ENCODE results near the gene CAMKK2. TPM values are rescaled to one million over a fixed set of nuclear protein-coding genes. Genes with fewer than 3 reads are reported as not detected.

CAMKK2 gene
- total and polyA plus RNA-seq, 2 experiments from 2014 or later = 20.1 to 29.8 TPM

DNA sequence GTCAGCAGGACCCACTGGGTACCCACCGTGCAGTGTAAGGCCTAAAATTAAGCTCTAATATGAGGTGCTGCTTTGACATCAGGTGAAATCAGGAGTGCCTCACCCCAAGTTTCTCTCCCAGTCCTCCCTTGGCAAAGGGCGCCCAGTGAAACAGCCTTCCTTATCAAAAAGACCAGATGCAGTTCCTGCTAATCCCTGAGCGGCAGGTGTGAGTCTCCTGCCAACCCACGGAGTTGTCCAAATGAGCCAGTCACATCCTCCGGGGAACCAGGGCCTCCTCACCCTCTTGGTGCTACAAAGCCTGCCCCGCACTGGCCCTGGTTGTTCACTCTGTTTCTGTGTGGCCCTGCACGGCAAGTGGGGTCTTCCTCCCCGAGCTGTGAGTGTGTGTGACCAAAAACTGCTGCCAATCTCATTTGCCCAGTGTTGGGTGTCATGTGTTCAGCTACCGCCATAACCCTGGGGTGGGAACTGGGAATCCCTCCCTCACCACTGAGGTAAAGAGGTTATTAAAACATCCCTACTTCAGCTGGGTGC is 106.8 kb downstream of the CAMKK2 start:
- Histone ChIP-seq H3K9ac (no peak overlapping the region), H3K27me3 (replicated peaks; ENCODE audit: insufficient read depth) (no peaks in the 10 kb centered on the region), H3K4me2 (ENCODE audit: unreplicated experiment) (no peak overlapping the region), H3K9me3 (ENCODE audit: low read depth) (no peaks in the 10 kb centered on the region), H3F3A (ENCODE audit: insufficient read depth) (peaks cover 5% of the 10 kb centered on the region), H3K27ac (0 out of 2 replicates have a peak overlapping the region, but pooled peaks have one; percentile 49), H3K9me2 (ENCODE audit: insufficient read depth) (no peaks in the 10 kb centered on the region), H3K36me3 (ENCODE audit: low read depth) (no peaks in the 10 kb centered on the region), H3K4me1 (ENCODE audit: insufficient read depth) (peaks cover 14% of the 10 kb centered on the region), H3K4me3 (no peak overlapping the region), H2AFZ (no peak overlapping the region), H4K20me1 (ENCODE audit: insufficient read depth) (no peaks in the 10 kb centered on the region), H3K79me2 (ENCODE audit: insufficient read depth) (no peaks in the 10 kb centered on the region)
- WGBS, 2 experiments (ENCODE audit: low coverage in 1 of 2, low lambda C conversion rate in 2 of 2, missing lambda C conversion rate in 2 of 2) = 91 to 94% methylated on average over 9 of the region's 9 CpGs
- TF ChIP-seq EZH2 (IDR thresholded peaks at IDR 0.05; ENCODE audit: insufficient read depth, poor library complexity, severe bottlenecking) = no peak
- TF ChIP-seq EZH2phosphoT487 (IDR thresholded peaks at IDR 0.05; ENCODE audit: insufficient read depth, low read depth) = no peak
- DNase-seq = no peak
- in situ Hi-C loops (cut with MboI) = no loop called here

DNA sequence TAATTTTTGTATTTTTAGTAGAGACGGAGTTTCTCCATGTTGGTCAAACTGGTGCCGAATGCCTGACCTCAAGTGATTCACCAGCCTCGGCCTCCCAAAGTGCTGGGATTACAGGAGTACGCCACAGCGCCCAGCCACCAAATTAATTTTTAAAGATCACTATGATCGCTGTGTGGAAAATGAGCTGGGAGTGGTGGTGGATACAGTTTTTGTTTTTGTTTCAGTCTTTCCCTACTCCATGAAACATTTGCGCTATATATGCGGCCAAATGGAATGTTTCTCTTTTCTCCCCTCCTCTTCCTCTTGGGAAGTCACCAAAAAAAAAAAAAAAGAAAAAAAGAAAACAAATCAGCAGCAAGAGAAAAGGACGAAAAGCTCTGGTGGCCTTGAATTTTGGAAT is 107.4 kb downstream of the CAMKK2 start:
- Histone ChIP-seq H3K9me3 (ENCODE audit: low read depth) (no peaks in the 10 kb centered on the region), H3K4me2 (ENCODE audit: unreplicated experiment) (no peak overlapping the region), H3K36me3 (ENCODE audit: low read depth) (no peaks in the 10 kb centered on the region), H3K9ac (no peak overlapping the region), H3K27ac (no peak overlapping the region), H3F3A (ENCODE audit: insufficient read depth) (peaks cover 5% of the 10 kb centered on the region), H3K9me2 (ENCODE audit: insufficient read depth) (no peaks in the 10 kb centered on the region), H3K27me3 (replicated peaks; ENCODE audit: insufficient read depth) (no peaks in the 10 kb centered on the region), H2AFZ (no peak overlapping the region), H3K4me1 (ENCODE audit: insufficient read depth) (peaks cover 14% of the 10 kb centered on the region), H3K79me2 (ENCODE audit: insufficient read depth) (no peaks in the 10 kb centered on the region), H3K4me3 (no peak overlapping the region), H4K20me1 (ENCODE audit: insufficient read depth) (no peaks in the 10 kb centered on the region)
- DNase-seq = no peak
- TF ChIP-seq EZH2 (IDR thresholded peaks at IDR 0.05; ENCODE audit: insufficient read depth, poor library complexity, severe bottlenecking) (no peak), EZH2phosphoT487 (IDR thresholded peaks at IDR 0.05; ENCODE audit: insufficient read depth, low read depth) (no peak)
- in situ Hi-C loops (cut with MboI) = no loop called here
- WGBS, 2 experiments (ENCODE audit: low coverage in 1 of 2, low lambda C conversion rate in 2 of 2, missing lambda C conversion rate in 2 of 2) = 93 to 95% methylated on average over 9 of the region's 9 CpGs

GRCh38 chr12:121188227-121188626 is 108.3 kb downstream of the CAMKK2 start:
- Histone ChIP-seq H4K20me1 (ENCODE audit: insufficient read depth) (no peaks in the 10 kb centered on the region), H3F3A (ENCODE audit: insufficient read depth) (peaks cover 5% of the 10 kb centered on the region), H3K27ac (no peak overlapping the region), H3K4me1 (ENCODE audit: insufficient read depth) (peaks cover 14% of the 10 kb centered on the region), H3K27me3 (replicated peaks; ENCODE audit: insufficient read depth) (no peaks in the 10 kb centered on the region), H3K4me3 (no peak overlapping the region), H3K4me2 (ENCODE audit: unreplicated experiment) (no peak overlapping the region), H3K79me2 (ENCODE audit: insufficient read depth) (no peaks in the 10 kb centered on the region), H3K9me3 (ENCODE audit: low read depth) (no peaks in the 10 kb centered on the region), H3K36me3 (ENCODE audit: low read depth) (no peaks in the 10 kb centered on the region), H3K9ac (no peak overlapping the region), H2AFZ (no peak overlapping the region), H3K9me2 (ENCODE audit: insufficient read depth) (no peaks in the 10 kb centered on the region)
- WGBS, 2 experiments (ENCODE audit: low coverage in 1 of 2, low lambda C conversion rate in 2 of 2, missing lambda C conversion rate in 2 of 2) = 88 to 100% methylated on average over 2 of the region's 2 CpGs
- in situ Hi-C loops (cut with MboI) = no loop called here
- TF ChIP-seq EZH2phosphoT487 (IDR thresholded peaks at IDR 0.05; ENCODE audit: insufficient read depth, low read depth) = no peak
- no peak for TF ChIP-seq EZH2 (IDR thresholded peaks at IDR 0.05; ENCODE audit: insufficient read depth, poor library complexity, severe bottlenecking)
- DNase-seq = no peak

Other genes with a start within 250 kb of the CAMKK2 start
- under 0.01 and 0.54 TPM in 2 replicates for gene P2RX7, start 163.8 kb downstream of the CAMKK2 start, total RNA-seq (2014; rRNA removed; shearing (Covaris generic))
- gene P2RX7, start 163.8 kb downstream of the CAMKK2 start, polyA plus RNA-seq (2016; fragmentation: Nextera tagmentation; extraction: Ambion mirVana) = 0.15 and 0.53 TPM in 2 replicates
- 27.9 and 52.0 TPM in 2 replicates for gene P2RX4, start 86.6 kb downstream of the CAMKK2 start, total RNA-seq (2014; rRNA removed; shearing (Covaris generic))
- 18.5 TPM in 2 replicates for gene P2RX4, start 86.6 kb downstream of the CAMKK2 start, polyA plus RNA-seq (2016; fragmentation: Nextera tagmentation; extraction: Ambion mirVana)
- 144 and 162 TPM in 2 replicates for gene ANAPC5, start 55.7 kb upstream of the CAMKK2 start, total RNA-seq (2014; rRNA removed; shearing (Covaris generic))
- 128 TPM in 2 replicates for gene ANAPC5, start 55.7 kb upstream of the CAMKK2 start, polyA plus RNA-seq (2016; fragmentation: Nextera tagmentation; extraction: Ambion mirVana)
- gene RNF34, start 103.4 kb upstream of the CAMKK2 start, total RNA-seq (2014; rRNA removed; shearing (Covaris generic)) = 42.8 and 47.2 TPM in 2 replicates
- gene RNF34, start 103.4 kb upstream of the CAMKK2 start, polyA plus RNA-seq (2016; fragmentation: Nextera tagmentation; extraction: Ambion mirVana) = 42.8 and 48.2 TPM in 2 replicates